GM20431 (cell line): ENCODE measurements around the gene UGT3A1.
"Not testable (repeated sequence)": the region's sequence is repeated elsewhere in the genome, so short reads cannot be mapped to it uniquely, and the experiment has no call there.

ENCODE experiments used
- in situ Hi-C: fragments of 300-500 bp; cut with MseI, MboI; formaldehyde crosslinking; loops from one replicate; pipeline ENCODE4 v1.15.0; 2020; ENCODE audit warnings: low sequenced_read_pairs; ENCODE audit not compliant: unreplicated experiment

Gene UGT3A1, protein sequence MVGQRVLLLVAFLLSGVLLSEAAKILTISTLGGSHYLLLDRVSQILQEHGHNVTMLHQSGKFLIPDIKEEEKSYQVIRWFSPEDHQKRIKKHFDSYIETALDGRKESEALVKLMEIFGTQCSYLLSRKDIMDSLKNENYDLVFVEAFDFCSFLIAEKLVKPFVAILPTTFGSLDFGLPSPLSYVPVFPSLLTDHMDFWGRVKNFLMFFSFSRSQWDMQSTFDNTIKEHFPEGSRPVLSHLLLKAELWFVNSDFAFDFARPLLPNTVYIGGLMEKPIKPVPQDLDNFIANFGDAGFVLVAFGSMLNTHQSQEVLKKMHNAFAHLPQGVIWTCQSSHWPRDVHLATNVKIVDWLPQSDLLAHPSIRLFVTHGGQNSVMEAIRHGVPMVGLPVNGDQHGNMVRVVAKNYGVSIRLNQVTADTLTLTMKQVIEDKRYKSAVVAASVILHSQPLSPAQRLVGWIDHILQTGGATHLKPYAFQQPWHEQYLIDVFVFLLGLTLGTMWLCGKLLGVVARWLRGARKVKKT

DNA sequence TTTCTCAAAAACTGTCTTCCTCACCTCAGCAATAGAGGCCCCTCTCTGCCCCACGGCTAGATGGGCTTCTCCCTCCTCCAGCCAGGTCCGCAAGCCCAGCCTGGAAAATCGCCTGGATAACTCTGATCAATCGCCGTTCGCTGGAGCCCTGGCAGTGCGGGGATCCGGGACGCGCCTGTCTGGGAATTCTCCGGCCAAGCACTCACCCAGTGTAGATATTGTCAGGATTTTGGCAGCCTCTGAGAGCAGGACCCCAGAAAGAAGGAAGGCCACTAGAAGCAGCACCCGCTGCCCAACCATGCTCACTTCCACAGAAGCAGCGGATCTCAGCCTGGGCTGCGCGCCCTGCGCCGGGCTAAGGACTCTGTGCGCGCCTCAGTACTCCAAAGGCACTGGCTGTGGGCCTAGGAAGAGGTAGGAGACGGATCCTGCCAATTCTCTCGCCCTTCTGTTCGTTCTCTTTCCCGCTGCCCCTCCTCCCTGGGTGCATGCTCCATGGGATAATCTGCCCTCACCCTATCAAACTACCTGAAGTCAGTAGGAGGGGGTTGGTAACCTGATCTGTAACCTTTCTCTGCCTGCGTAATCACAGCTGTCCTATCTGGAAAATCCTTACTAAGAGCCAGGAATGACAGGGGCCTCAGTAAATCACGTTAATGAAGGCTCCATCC is at the start of gene UGT3A1:
Gene UGT3A1, minus strand, starts transcription at position 450 of the 671 bp plus-strand sequence. Its CDS starts 150 bp downstream, at position 300.
- in situ Hi-C loops, result no loop called here

DNA sequence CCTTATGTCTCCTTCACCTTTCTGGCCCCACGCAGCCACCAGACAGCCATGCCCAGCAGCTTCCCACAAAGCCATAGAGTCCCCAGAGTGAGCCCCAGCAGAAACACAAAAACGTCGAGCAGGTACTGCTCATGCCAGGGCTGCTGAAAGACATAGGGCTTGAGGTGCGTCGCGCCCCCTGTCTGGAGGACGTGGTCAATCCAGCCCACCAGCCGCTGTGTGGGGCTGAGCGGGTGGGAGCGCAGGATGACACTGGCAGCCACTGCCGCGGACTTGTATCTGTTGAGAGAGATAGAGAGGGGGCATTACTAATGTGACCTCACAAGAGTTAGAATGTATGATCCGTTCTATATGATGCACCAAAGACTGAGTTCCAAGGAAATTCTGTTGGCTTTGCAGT is 44.5 kb upstream of the UGT3A1 start:
- in situ Hi-C loops, result no loop called here

DNA sequence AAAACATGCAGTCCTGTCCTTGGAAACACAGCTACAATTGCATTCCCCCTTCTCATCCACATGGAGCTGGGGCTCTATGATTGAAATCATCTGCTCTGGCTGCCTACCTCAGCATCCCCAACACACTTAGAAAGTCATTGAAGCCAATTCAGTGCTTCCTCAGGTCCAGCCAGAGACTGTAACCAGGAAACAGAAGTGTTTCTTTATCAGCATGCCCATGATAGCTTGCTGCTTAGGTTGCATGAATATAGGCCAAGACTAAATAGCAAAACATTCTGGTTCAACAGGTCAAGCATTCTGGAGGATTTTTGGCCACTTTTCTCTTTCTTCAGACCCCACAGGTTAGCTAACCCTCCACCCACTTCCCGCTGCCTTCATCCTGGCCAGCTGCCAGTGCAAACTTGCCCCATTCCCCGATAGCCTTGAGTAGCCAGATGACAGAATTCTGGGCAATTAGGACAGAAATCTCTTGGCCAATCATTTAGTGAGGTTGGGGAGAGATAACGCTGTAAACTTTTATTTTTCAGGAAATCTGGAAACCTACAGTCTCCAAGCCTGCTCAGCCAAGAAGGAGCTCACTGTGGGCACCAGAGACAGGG is 43.4 kb upstream of the UGT3A1 start:
- in situ Hi-C loops, result not testable (repeated sequence)

DNA sequence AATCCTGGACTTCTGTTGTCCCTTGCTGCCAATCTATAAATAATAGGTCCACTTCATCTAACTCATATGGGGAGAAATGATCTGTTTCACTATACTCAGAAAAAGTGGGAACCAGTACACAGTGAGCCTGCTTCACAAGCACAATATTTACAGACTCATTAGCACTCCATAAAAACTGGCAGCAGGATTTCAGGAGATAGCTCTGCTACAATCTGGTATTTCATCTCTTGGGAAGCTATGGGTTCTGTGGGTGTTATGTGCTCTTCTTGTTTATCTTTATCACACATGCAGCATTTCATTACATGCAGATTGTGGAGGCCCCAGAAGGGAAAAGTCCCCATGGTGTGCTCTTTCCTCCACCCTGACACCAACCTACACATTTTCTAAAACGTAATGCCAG is 42.3 kb upstream of the UGT3A1 start:
- in situ Hi-C loops, result no loop called here

DNA sequence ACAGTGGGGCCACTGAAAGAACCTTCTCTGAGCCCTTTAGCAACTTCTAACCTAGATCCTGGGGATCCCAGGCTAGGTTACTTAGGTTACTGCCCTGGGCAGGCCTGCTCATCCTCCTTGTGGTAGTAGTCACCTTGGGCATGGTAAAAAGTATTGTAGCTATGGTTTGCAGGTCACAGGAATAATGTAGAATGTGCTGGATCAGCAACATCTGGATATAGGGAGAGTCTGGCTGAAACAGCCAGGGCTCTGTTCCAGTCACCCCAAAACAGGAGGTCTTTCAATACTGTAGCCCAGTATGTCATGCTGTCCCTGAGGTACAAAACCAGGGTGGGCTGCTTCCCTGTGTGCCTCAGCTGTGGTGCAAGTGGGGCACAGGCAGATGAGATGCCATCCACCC is 41.9 kb upstream of the UGT3A1 start:
- in situ Hi-C loops, result no loop called here

DNA sequence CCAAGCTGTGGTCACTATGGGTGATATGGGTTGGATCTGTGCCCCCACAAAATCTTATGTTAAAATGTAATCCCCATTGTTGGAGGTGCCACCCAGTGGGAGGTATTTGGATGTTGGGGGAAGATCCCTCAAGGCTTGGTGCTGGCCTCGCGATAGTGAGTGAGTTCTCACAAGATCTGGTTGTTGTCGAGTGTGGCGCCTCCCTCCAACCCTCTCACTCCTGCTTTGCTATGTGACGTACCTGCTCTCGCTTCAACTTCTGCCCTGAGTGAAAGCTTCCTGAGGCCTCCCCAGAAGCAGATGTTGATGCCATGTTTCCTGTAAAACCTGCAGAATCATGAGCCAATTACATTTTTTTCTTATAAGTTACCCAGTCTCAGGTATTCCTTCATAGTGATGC is 40.0 kb upstream of the UGT3A1 start:
- in situ Hi-C loops, result no loop called here

DNA sequence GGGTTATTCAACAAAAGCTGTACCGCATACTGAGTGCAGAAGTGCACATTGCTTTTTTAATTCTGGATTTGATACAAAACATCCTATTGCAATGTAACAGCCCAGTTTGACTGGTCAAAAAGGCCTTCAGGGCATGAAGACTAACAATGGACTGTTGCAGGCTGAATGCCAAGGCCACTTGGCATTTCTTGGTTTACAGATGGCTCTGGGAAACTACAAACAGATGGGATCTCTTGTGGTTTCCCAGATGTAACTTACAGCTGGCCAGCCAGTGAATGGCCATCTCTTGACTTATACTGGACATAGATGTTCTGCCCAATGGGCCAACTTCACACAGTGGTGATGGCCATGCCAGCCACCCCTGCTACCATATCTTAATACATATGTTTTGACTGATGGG is 38.7 kb upstream of the UGT3A1 start:
- in situ Hi-C loops, result no loop called here

DNA sequence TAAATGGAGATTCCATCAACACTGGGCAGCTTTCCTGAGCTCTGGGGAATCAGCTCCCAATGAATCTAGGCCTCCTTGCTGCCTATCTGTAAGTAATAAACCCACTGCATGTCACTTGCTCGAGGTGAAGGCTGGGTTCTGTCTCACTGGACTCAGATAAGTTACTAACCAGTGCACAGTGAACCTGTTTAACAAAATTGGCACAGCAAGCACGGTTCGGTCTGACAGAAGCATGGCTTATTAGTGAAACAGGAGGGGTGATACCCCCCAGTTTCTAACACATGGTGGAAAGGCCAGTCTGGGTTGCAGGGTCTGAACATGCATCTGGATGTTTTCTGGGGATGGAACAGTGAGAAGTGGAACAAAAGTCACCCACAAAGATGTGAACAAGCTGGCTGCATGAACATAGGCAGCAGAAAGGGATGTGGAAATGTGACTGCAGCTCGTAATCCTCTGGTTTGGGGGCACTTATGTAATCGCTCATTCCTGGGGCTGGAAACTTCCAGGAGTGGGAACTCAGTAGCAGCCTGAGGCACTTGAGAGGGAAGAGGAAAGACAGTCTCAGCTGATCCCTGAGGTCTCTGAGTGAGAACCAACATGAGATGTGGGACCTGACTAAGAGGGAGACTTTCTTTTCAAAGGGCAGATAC is 37.8 kb upstream of the UGT3A1 start:
- in situ Hi-C loops, result no loop called here

DNA sequence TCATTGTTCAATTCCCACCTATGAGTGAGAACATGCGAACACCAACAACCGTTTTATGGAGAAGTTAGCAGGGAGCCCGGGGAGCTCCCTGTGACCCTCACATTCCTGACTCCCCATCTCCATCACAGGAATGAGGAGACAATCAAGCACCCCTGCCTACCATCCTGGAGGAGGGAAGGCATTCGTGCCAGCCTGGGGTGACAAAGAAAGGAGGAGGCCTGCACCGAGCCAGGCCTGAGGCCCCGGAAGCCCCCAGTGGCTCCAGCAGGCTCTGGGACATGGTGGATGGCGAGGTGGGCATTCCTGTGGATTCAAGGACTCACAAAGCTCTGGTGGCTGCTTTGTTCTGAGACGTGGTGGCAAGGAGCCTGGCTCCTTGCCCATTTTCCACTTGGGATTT is 36.5 kb upstream of the UGT3A1 start:
- in situ Hi-C loops, result no loop called here

DNA sequence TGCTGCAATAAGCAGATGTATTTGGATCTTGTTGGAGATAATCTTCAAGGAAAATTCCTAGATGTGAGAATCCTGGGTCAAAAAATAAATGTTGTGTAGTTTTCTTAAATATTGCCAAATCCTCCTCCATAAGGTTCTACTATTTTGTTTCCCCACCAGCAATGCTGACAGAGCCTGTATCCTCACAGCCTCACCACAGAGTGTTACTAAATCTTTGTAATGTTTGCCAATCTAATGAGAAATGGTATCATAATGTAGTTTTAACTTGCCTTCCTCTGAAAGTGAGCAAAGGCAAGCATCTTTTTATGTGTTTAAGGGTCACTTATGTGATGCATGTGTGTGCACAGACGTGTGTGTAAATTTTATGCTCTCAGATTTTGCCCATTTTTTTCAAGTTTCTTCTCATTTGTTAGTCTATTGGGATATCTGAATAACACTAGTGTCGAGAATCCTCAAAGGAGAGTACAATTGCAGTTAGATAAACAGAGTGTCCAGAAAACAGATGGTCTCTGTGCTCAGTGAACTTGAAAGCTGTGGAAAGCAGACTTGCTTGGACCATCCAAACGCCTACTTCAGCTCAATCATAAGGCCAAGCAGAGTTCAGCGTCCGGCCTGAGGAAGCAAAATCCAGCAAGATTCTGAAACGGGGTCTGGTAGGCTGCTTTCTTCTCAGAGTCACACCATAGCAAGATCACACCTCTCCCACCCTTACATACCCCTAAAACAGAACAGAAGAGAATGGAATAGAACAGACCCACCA is 35.7 kb upstream of the UGT3A1 start:
- in situ Hi-C loops, result no loop called here

DNA sequence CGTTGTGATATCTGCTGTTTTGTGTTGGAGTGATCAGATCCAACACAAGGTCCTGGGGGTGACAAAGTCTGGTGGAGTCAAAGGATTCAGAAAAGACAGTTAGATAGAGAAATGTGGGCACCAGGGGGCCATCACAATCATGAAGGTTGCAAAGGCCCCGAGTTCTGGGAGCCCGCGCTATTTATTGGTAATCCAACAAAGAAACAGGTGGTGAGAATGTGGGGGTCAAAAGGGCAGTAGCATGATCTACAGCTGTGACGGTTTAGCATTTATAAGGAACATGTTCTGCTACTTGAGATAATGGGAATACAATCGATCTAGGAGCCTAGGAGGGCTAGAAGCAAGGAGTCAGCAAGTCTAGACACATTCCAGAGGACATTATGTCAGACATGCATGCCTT is 31.1 kb upstream of the UGT3A1 start:
- in situ Hi-C loops, result not testable (repeated sequence)

DNA sequence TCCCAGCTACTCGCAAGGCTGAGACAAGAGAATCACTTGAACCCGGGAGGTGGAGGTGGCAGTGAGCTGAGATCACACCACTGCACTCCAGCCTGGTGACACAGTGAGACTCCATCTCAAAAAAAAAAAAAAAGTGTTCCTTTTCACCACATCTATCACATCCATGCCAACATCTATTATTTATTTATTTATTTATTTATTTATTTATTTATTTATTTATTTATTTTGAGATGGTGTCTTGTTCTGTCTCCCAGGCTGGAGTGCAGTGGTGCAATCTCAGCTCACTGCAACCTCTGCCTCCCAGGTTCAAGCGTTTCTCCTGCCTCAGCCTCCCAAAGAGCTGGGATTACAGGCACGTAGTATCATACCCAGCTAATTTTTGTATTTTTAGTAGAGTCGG is 28.4 kb upstream of the UGT3A1 start:
- in situ Hi-C loops, result not testable (repeated sequence)

DNA sequence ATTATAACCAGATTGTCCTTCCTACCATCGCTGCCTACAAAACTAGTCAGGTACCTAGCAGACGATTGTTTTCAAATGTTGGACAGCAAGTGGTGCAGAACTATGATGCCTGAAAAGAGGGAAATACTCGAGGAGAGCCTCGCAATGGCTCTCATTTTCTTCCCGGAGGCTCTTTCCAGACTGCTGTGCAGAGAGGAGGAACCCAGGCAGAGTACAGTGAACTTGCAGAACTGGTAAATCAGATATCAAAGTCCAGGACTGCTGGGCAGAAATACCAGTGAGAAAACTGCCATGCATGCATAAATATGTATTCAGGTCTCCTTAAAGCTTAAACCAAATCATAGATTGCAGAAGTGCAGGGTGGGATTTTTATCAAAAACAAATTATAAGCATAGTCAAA is 26.4 kb upstream of the UGT3A1 start:
- in situ Hi-C loops, result no loop called here

DNA sequence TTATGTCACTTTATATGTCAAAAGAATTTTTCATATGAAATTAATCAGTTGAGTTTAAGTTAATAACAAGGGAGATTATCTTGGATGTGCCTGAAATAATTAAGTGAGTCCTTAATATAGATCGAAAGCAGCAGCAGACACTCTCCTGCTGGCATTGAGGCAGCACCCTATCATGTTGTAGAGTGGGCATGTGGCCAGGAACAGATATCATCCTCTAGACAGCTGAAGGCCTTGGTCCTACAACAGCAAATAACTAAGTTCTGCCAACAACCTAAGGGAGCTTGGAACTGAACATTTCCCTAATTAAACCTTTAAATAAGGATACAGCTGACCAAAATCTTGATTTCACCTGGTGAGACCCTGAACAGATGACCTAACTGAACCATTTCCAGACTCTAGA is 25.8 kb upstream of the UGT3A1 start:
- in situ Hi-C loops, result no loop called here

DNA sequence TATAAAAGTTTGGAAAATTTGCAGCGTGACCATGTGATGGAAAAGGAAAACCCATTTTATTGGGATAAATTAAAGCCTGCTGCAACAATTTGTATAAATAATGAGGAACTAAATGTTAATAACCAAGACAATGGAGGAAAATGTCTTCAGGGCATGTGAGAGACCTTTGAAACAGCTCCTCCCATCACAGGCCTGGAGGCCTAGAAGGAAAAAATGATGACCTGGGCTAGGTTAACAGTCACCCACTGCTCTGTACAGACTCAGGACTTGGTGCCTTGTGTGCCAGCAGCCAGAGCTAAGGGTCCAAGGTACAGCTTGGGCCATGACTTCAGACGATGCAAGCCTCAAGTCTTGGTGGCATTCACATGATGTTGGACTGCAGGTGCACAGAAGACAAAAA is 22.0 kb upstream of the UGT3A1 start:
- in situ Hi-C loops, result no loop called here

DNA sequence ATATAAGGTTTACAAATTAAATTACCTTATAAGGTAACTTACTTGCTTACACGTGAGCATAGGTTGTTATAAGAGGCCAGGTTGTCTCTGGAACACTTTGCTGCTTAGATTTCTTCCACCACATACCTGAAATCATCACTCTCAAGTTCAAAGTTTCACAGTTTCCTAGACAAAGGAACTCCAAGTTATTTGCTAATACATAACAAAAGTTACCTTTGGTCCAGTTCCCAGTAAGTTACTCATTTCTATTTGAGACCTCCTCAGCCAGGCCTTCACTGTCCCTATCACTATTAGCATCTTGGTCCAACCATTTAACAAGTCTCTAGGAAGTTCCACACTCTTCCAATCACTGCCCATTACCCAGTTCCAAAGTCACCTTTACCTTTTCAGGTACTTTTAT is 18.5 kb upstream of the UGT3A1 start:
- in situ Hi-C loops, result no loop called here

DNA sequence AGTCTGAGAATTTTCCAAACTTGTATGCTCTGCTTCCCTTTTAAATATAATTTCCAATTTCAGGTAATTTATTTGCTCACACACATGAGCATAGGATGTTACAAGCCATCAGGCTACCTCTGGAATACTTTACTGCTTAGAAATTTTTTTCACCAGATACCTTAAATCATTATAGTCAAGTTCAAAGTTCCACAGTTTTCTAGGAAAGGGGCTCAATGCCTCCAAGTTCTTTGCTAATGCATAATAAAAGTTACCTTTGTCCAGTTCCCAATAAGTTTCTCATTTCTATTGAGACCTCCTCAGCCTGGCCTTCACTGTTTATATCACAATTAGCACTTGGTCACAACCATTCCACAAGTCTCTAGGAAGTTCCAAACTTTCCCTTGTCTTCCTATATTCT is 16.2 kb upstream of the UGT3A1 start:
- in situ Hi-C loops, result no loop called here

DNA sequence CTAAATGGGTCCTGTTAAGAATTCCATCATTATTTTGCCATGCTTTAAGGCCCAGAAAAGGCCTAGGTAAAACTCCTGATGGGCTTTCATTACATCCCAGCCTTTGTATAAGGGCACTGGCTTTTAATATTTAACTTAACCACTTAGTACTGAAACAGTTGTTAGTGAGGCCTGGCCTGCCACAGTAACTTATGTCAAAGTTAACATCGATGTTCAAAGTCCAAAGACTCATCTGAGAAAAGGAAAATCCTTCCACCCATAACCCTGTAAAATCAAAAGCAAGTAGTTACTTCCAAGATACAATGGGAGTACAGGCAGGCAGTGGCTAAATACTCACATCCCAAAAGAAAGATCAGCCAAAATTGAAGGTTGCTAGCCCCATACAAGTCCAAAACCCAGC is 15.0 kb upstream of the UGT3A1 start:
- in situ Hi-C loops, result no loop called here

DNA sequence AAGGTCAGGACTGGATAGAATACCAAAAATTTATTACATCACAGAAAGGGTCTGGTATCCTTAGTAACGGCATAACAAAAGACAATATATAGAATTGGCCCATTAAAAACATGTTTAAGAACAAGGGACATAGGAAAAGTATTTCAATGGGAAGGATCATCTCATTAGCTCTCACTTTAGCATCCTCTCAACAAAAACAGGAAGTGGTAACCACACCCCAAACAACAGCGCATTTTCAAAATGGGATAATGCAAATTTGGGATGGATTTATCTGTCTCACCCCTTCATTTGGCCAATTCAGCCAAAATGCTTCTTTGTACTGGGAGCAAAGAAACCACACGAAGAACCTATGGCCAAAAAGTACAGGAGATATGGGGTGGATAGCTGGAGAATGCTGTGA is 9.8 kb upstream of the UGT3A1 start:
- in situ Hi-C loops, result no loop called here

DNA sequence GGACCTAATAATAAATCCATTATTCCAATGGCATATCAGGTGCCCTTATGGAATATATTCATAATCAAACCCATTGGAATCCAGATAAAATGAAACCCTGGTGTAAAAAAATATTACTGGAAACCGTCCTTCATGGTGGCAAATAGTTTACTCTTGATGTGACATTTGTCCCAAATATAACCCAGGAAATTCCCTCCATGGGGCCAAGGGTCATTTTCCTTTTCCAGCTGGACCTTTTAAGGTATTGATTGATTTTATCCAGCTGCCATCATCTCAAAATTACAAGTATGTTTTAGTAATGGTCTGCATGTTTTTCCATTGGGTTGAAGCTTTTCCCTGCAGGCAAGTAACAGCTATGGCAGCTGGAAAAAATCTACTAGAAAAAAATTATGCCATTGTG is 8.4 kb upstream of the UGT3A1 start:
- in situ Hi-C loops, result no loop called here
